OCI-LY3 (cell line): ENCODE data around the gene PPP1R12B.
"Not testable (repeated sequence)": the region's sequence is repeated elsewhere in the genome, so short reads cannot be mapped to it uniquely, and the experiment has no call there.

Experiments used
- CTCF ChIP-seq: fragments of 200-600, 300-600 bp; sonication (generic); IDR thresholded peaks from 2 replicates; pipeline ENCODE4 v1.5.1; 2014; ENCODE audit warnings: antibody characterized with exemption, low read length, low read depth
- EZH2phosphoT487 ChIP-seq: fragments of 200-600 bp; shearing (Covaris generic); IDR thresholded peaks from 2 replicates; pipeline ENCODE4 v1.6.1; 2018; ENCODE audit warnings: antibody characterized with exemption, mixed run types, low read depth

- TF ChIP-seq CTCF, EZH2phosphoT487: not testable (repeated sequence)
These were observed 169.7 kb downstream of the PPP1R12B start for GRCh38 chr1:202518180-202518579.
